Right atrium auricular region (tissue), 2 donors: ENCODE data around the gene ASXL1. TPM values are rescaled to one million over a fixed set of nuclear protein-coding genes. Genes with fewer than 3 reads are reported as not detected.

Source experiments
- DNase-seq: peaks from one replicate; pipeline ENCODE4 v3.0.0-alpha.2; 2019; ENCODE audit warnings: low spot score
- H3K27ac ChIP-seq, 2 donors: fragments of 200-600 bp; sonication (generic); 1 replicate in 1 of 2; 2 replicates in 1 of 2; pipeline ENCODE4 v1.5.1; 2016 to 2019
- H3K27me3 ChIP-seq, 2 donors: fragments of 200-600 bp; sonication (generic); one replicate each; pipeline versions ENCODE4 v1.5.1 to v1.6.0; 2017 to 2019
- H3K36me3 ChIP-seq: fragments of 200-600 bp; sonication (generic); one replicate; pipeline ENCODE4 v1.5.1; 2016
- H3K4me1 ChIP-seq, 2 donors: fragments of 200-600 bp; sonication (generic); one replicate each; pipeline versions ENCODE4 v1.5.1 to v1.6.0; 2017 to 2019
- H3K4me3 ChIP-seq, 2 donors: fragments of 200-600 bp; sonication (generic); 1 replicate in 1 of 2; 2 replicates in 1 of 2; pipeline ENCODE4 v1.5.1; 2017 to 2019; ENCODE audit warnings: mild to moderate bottlenecking in 1 of 2, moderate library complexity in 1 of 2
- H3K9me3 ChIP-seq, 2 donors: fragments of 200-600 bp; sonication (generic); one replicate each; pipeline ENCODE4 v1.5.1; 2019
- CTCF ChIP-seq, 2 donors: fragments of 200-600 bp; sonication (generic); IDR thresholded peaks; one replicate each; pipeline ENCODE4 v1.5.1; 2019; ENCODE audit warnings: antibody characterized with exemption in 2 of 2
- total RNA-seq, 2 donors: library from RNA; depleted of rRNA; stranded (reverse); fragments of >200 nt; gene quantifications; one replicate each; pipeline ENCODE4 v1.1.0, GENCODE V29; 2016

Gene ASXL1
- total RNA-seq, 2 donors from 2014 or later = 15.9 to 30.5 TPM

GRCh38 chr20:32474967-32475811, 117.1 kb downstream of the ASXL1 start:
- no peaks in the 10 kb centered on the region for H3K9me3 ChIP-seq
- peak; percentile 89 for DNase-seq
- peak overlapping the region; percentile 22 to 44 for H3K4me3 ChIP-seq
- H3K27ac ChIP-seq = peak overlapping the region; percentile 76 to 78
- TF ChIP-seq CTCF (IDR thresholded peaks at IDR 0.05) = no peak
- no peaks in the 10 kb centered on the region for H3K36me3 ChIP-seq
- no peaks in the 10 kb centered on the region for H3K27me3 ChIP-seq
- H3K4me1 ChIP-seq = peaks cover 0 to 77% of the 10 kb centered on the region in 2 donors

DNA sequence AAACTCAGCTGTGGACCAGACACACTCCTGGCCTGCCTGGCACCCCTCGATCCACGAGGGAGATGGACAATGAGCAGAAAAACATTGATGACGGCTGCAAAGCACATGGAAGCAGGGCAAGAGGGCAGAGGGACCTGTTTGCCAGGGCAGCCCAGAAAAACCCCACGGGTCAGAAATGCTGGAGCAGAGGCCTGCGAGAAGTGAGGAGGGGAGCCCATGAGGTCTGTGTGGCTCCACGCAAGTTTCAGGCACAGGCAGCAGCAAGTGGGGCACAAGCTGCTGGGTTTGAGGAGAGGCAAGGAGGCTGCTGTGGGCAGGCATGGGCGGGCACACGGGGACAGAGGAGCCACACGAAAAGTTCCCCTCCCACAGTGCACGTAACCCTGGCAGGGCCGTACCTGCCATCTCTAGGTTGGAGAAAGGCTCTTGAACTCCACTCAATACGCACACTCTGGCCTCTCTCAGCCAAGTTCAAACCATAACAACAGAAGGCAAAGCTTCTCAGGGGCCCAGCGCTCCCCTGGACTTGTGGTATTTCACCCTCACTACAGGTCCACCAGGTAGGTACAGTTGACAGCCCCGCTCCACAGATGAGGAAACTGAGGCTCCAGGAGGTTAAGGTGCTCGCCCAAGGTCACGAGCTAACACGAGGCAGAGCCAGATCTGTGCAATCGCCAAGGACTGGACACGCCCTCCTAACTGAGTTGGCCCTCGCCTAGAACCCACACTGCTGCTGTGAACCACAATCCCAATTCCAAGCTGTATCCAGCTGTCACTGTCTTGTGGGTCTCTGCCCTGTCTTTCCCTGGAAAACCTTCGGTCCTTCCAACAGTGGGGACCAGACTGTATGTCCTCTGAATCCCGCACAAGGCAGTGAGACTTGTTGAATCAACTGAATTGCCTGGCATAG, 118.8 kb downstream of the ASXL1 start:
- peaks cover 0 to 76% of the 10 kb centered on the region in 2 donors for H3K4me1 ChIP-seq

DNA sequence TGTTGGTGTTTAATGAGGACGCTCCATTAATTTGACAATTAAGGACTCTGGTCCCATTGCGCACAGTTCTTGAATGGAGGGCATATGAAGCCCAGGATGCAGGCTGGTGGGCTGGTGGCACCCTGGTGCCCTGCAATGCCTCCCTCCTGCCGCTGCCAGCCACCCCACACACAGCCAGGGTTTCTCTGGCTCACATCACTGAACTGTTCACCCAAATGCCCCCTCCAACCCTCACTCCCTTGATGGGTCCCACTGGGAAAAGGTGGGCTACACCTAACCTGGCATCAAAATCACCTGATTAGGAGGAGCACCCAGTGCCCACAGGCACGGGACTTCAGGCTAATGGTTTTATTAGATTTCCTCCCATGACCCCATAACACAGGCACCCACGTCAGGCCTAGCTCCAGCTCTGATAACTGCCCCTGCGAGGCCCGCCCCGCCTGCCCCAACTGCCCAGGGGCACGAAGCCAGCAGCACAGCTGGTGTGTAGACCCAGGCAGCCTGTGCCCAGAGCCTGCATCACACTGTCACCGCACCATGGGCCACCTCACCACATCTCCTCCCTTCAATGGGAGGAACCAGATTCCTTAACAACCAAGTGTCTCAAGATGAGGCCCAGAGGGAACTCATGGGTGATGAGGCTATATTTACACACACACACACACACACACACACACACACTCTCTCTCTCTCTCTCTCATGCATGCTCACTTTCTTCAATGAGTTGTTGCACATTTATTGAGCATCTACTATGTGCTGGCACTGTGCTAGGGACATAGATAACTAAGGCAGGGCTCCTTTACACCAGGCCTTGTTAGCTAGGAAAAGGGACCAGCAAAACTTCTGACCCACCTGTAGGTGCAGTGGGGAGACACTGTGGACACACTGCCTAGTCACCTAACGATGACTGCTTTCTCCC, 119.7 kb downstream of the ASXL1 start:
- Histone ChIP-seq H3K4me1 (peaks cover 0 to 74% of the 10 kb centered on the region in 2 donors), H3K36me3 (no peaks in the 10 kb centered on the region), H3K27me3 (no peaks in the 10 kb centered on the region), H3K4me3 (no peak overlapping the region), H3K27ac (no peak overlapping the region), H3K9me3 (no peaks in the 10 kb centered on the region)
- TF ChIP-seq CTCF (IDR thresholded peaks at IDR 0.05) = no peak
- no peak for DNase-seq

More for the DNA sequence above, 118.8 kb downstream of the ASXL1 start:
- H3K36me3 ChIP-seq = no peaks in the 10 kb centered on the region
- H3K9me3 ChIP-seq = no peaks in the 10 kb centered on the region
- no peak for DNase-seq
- TF ChIP-seq CTCF (IDR thresholded peaks at IDR 0.05) = no peak
- H3K4me3 ChIP-seq = no peak overlapping the region
- no peaks in the 10 kb centered on the region for H3K27me3 ChIP-seq
- H3K27ac ChIP-seq = peak overlapping the region; percentile 76 to 78

DNA sequence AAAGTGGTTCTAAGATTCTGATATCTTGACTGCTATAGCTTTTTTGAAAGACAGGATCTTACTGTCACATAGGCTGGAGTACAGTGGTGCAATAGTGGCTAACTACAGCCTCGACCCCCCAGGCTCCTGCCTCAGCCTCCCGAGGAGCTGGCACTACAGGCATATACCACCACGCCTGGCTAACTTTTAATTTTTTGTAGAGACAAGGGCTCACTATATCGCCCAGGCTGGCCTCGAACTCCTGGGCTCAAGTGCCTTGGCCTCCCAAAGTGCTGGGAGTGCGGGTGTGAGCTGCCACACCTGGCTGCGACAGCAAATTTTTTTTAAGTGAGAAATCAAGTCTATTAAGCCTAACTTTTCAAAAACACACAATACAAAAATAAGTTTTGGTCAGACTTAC, 120.4 kb downstream of the ASXL1 start:
- H3K9me3 ChIP-seq = no peaks in the 10 kb centered on the region
- no peak for TF ChIP-seq CTCF (IDR thresholded peaks at IDR 0.05)
- no peak overlapping the region for H3K4me3 ChIP-seq
- DNase-seq = no peak
- H3K36me3 ChIP-seq = no peaks in the 10 kb centered on the region
- no peak overlapping the region for H3K27ac ChIP-seq
- H3K27me3 ChIP-seq = no peaks in the 10 kb centered on the region
- H3K4me1 ChIP-seq = peaks cover 0 to 66% of the 10 kb centered on the region in 2 donors

DNA sequence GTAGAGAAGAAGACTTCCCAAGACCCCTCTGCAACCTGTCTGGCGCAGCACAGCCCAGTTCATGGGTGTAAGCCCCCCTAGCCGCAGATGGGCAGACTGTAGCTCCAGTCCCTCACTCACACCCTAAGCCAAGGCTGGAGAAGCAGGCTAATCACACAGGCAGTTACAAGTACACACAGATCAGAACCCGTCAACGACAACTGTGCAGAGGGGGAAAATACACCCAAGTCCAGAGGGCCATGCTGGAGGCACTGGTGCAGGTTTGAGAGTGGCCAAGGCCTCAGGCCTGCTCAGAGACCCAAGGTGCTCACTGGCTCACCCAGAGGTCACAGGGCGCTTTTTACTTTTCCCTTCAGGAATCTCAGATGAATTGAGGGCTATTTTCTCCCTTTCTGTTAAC, 120.9 kb downstream of the ASXL1 start:
- H3K36me3 ChIP-seq = no peaks in the 10 kb centered on the region
- no peak overlapping the region for H3K27ac ChIP-seq
- H3K27me3 ChIP-seq = no peaks in the 10 kb centered on the region
- H3K9me3 ChIP-seq = no peaks in the 10 kb centered on the region
- no peak for DNase-seq
- peaks cover 0 to 62% of the 10 kb centered on the region in 2 donors for H3K4me1 ChIP-seq
- TF ChIP-seq CTCF (IDR thresholded peaks at IDR 0.05) = no peak
- no peak overlapping the region for H3K4me3 ChIP-seq
